IMR-90 (cell line): ENCODE measurements around the gene EMC8. TPM values are rescaled to one million over a fixed set of nuclear protein-coding genes. Genes with fewer than 3 reads are reported as not detected.

Experiments
- ATAC-seq: fragments of 200-7000 bp; cut with Tn5 transposase; 2 replicates; pipeline ENCODE4 v1.9.1; 2020; ENCODE audit warnings: low read depth, mild to moderate bottlenecking, moderate library complexity
- BruUV-seq: library from RNA; stranded (reverse); fragments of 400-500 nt; replicated peaks from 2 replicates; lab custom pipeline; 2021; lab: Mats Ljungman, UMichigan
- CTCF ChIA-PET: fragments of 300-600 bp; formaldehyde crosslinking; extraction: SDS; loops from one replicate; lab custom pipeline; 2021; ENCODE audit warnings: antibody characterized with exemption; lab: Yijun Ruan, JAX
- POLR2A ChIA-PET: fragments of 300-600 bp; sonication (Branson Sonifier 250); formaldehyde crosslinking; loops from one replicate; lab custom pipeline; 2022; ENCODE audit warnings: antibody characterized with exemption; ENCODE audit not compliant: unreplicated experiment; lab: Charles Lee
- DNase-seq: peaks from one replicate; pipeline ENCODE4 v3.0.0; 2013
- H2AFZ ChIP-seq: replicated peaks from 2 replicates; pipeline ENCODE3; 2013; ENCODE audit warnings: low read length, mild to moderate bottlenecking; ENCODE audit not compliant: poor library complexity
- H2AK5ac ChIP-seq: 2 replicates; pipeline ENCODE4 v1.6.1; 2013; ENCODE audit warnings: low read depth, low read length, inconsistent platforms
- H2AK9ac ChIP-seq: replicated peaks from 2 replicates; pipeline ENCODE3; 2013; ENCODE audit warnings: mild to moderate bottlenecking, low read depth, low read length, moderate library complexity; ENCODE audit not compliant: poor library complexity
- H2BK120ac ChIP-seq: 2 replicates; pipeline ENCODE4 v1.6.1; 2013; ENCODE audit warnings: low read depth, low read length, inconsistent platforms
- H2BK15ac ChIP-seq: 3 replicates; pipeline ENCODE4 v1.6.1; 2013; ENCODE audit warnings: low read depth, low read length, inconsistent platforms
- H2BK20ac ChIP-seq: 2 replicates; pipeline ENCODE4 v1.6.1; 2013; ENCODE audit warnings: low read depth, mild to moderate bottlenecking, inconsistent platforms, low read length, moderate library complexity
- H2BK5ac ChIP-seq: 2 replicates; pipeline ENCODE4 v1.6.1; 2013; ENCODE audit warnings: mild to moderate bottlenecking, low read depth, low read length, inconsistent platforms; ENCODE audit not compliant: poor library complexity, severe bottlenecking
- H3K14ac ChIP-seq: replicated peaks from 2 replicates; pipeline ENCODE4 v1.6.1; 2013; ENCODE audit warnings: low read depth, low read length, inconsistent platforms
- H3K18ac ChIP-seq: 2 replicates; pipeline ENCODE4 v1.6.1; 2013; ENCODE audit warnings: low read depth, low read length, control low read depth
- H3K23ac ChIP-seq: 2 replicates; pipeline ENCODE4 v1.6.1; 2013; ENCODE audit warnings: low read depth, low read length, inconsistent platforms
- H3K27ac ChIP-seq: 2 replicates; pipeline ENCODE4 v1.5.1; 2013; ENCODE audit warnings: mild to moderate bottlenecking, control low read depth, low read length; ENCODE audit not compliant: insufficient read depth
- H3K27me3 ChIP-seq: 2 replicates; pipeline ENCODE4 v1.6.1; 2013; ENCODE audit warnings: low read length; ENCODE audit not compliant: control insufficient read depth, insufficient read depth
- H3K36me3 ChIP-seq: 2 replicates; pipeline ENCODE4 v1.6.1; 2013; ENCODE audit warnings: low read length, mixed read lengths; ENCODE audit not compliant: control insufficient read depth, insufficient read depth
- H3K4ac ChIP-seq: 2 replicates; pipeline ENCODE4 v1.6.1; 2013; ENCODE audit warnings: low read depth, low read length, inconsistent platforms
- H3K4me1 ChIP-seq: 2 replicates; pipeline ENCODE4 v1.6.1; 2013; ENCODE audit warnings: low read length, mixed read lengths; ENCODE audit not compliant: control insufficient read depth, insufficient read depth
- H3K4me2 ChIP-seq: 2 replicates; pipeline ENCODE4 v1.6.1; 2013; ENCODE audit warnings: low read depth, mild to moderate bottlenecking, control low read depth, low read length, moderate library complexity
- H3K4me3 ChIP-seq: 2 replicates; pipeline ENCODE4 v1.5.1; 2013; ENCODE audit warnings: low read depth, mild to moderate bottlenecking, control low read depth, low read length, moderate library complexity; ENCODE audit not compliant: insufficient read depth
- H3K56ac ChIP-seq: 2 replicates; pipeline ENCODE4 v1.6.1; 2013; ENCODE audit warnings: low read length, inconsistent platforms; ENCODE audit not compliant: insufficient read depth; ENCODE audit errors: extremely low read depth
- H3K79me1 ChIP-seq, 2 experiments: 2 replicates each; pipeline ENCODE4 v1.6.1; 2013; ENCODE audit warnings: low read length in 2 of 2, inconsistent platforms in 1 of 2, low read depth in 1 of 2
- H3K9ac ChIP-seq: 2 replicates; pipeline ENCODE4 v1.6.1; 2013; ENCODE audit warnings: low read depth, low read length, control low read depth
- H3K9me1 ChIP-seq: 2 replicates; pipeline ENCODE4 v1.6.1; 2013; ENCODE audit warnings: low read length, inconsistent platforms; ENCODE audit not compliant: insufficient read depth
- H3K9me3 ChIP-seq: 2 replicates; pipeline ENCODE4 v1.6.1; 2013; ENCODE audit warnings: low read length; ENCODE audit not compliant: control insufficient read depth, insufficient read depth
- H4K20me1 ChIP-seq: 2 replicates; pipeline ENCODE4 v1.6.1; 2013; ENCODE audit warnings: low read length, inconsistent platforms; ENCODE audit not compliant: insufficient read depth
- H4K5ac ChIP-seq: 2 replicates; pipeline ENCODE4 v1.6.1; 2013; ENCODE audit warnings: mild to moderate bottlenecking, low read depth, low read length, control low read depth
- H4K8ac ChIP-seq, 2 experiments: 2 replicates each; pipeline ENCODE4 v1.6.1; 2013; ENCODE audit warnings: low read depth in 2 of 2, low read length in 2 of 2, control low read depth in 1 of 2, inconsistent platforms in 1 of 2
- H4K91ac ChIP-seq: 2 replicates; pipeline ENCODE4 v1.6.1; 2013; ENCODE audit warnings: low read depth, low read length, inconsistent platforms; ENCODE audit not compliant: insufficient read depth
- BHLHE40 ChIP-seq: fragments of 150-350 bp; IDR thresholded peaks from 2 replicates; pipeline ENCODE4 v1.6.1; 2016; ENCODE audit warnings: mild to moderate bottlenecking, low read depth, low read length
- CEBPB ChIP-seq: IDR thresholded peaks from 2 replicates; pipeline ENCODE4 v1.6.1; 2012; ENCODE audit warnings: low read depth, low read length, improper control_type of control experiment
- CHD1 ChIP-seq: IDR thresholded peaks from 2 replicates; pipeline ENCODE4 v1.6.1; 2012; ENCODE audit warnings: low read depth, low read length, improper control_type of control experiment
- CTCF ChIP-seq: conservative IDR thresholded peaks from 2 replicates; pipeline ENCODE4 v1.5.1; 2012; ENCODE audit warnings: mild to moderate bottlenecking, low read depth, low read length, improper control_type of control experiment
- ELK1 ChIP-seq: fragments of 150-350 bp; IDR thresholded peaks from 2 replicates; pipeline ENCODE4 v1.6.1; 2016; ENCODE audit warnings: low read depth, mild to moderate bottlenecking, low read length, moderate library complexity, borderline replicate concordance
- FOS ChIP-seq: fragments of 150-350 bp; IDR thresholded peaks from 2 replicates; pipeline ENCODE4 v1.6.1; 2016; ENCODE audit warnings: low read depth, low read length
- MAFK ChIP-seq: IDR thresholded peaks from 2 replicates; pipeline ENCODE4 v1.6.1; 2012; ENCODE audit warnings: low read depth, low read length, improper control_type of control experiment
- MAZ ChIP-seq: IDR thresholded peaks from 2 replicates; pipeline ENCODE4 v1.6.1; 2012; ENCODE audit warnings: low read depth, mild to moderate bottlenecking, low read length, improper control_type of control experiment, moderate library complexity, borderline replicate concordance
- MXI1 ChIP-seq: IDR thresholded peaks from 2 replicates; pipeline ENCODE4 v1.6.1; 2012; ENCODE audit warnings: low read depth, mild to moderate bottlenecking, low read length, moderate library complexity, borderline replicate concordance
- NFE2L2 ChIP-seq: fragments of 150-350 bp; IDR thresholded peaks from 2 replicates; pipeline ENCODE4 v1.6.1; 2016; ENCODE audit warnings: low read depth, mild to moderate bottlenecking, low read length
- POLR2A ChIP-seq: IDR thresholded peaks from 2 replicates; pipeline ENCODE4 v1.6.1; 2012; ENCODE audit warnings: mild to moderate bottlenecking, low read depth, low read length
- RAD21 ChIP-seq: IDR thresholded peaks from 2 replicates; pipeline ENCODE4 v1.6.1; 2012; ENCODE audit warnings: low read length, improper control_type of control experiment
- RCOR1 ChIP-seq: IDR thresholded peaks from 2 replicates; pipeline ENCODE4 v1.6.1; 2012; ENCODE audit warnings: mild to moderate bottlenecking, low read length, improper control_type of control experiment; ENCODE audit not compliant: insufficient replicate concordance
- RFX5 ChIP-seq: IDR thresholded peaks from 2 replicates; pipeline ENCODE4 v1.8.0; 2012; ENCODE audit warnings: low read depth, mild to moderate bottlenecking, low read length, moderate library complexity
- SMC3 ChIP-seq: fragments of 150-350 bp; IDR thresholded peaks from 2 replicates; pipeline ENCODE4 v1.6.1; 2016; ENCODE audit warnings: low read depth, mild to moderate bottlenecking, antibody characterized with exemption, low read length, moderate library complexity
- USF2 ChIP-seq: fragments of 150-350 bp; IDR thresholded peaks from 2 replicates; pipeline ENCODE4 v1.6.1; 2017; ENCODE audit warnings: mild to moderate bottlenecking, antibody characterized with exemption, low read length, low read depth
- WGBS, 2 experiments: methylation state at CpG; one replicate each; pipeline versions ENCODE4 v1.1.5 to v1.1.7; 2013; ENCODE audit warnings: missing lambda C conversion rate in 2 of 2; ENCODE audit not compliant: insufficient read length in 1 of 2; ENCODE audit errors: extremely low coverage in 2 of 2; 5-methylcytosine and 5-hydroxymethylcytosine counted together
- dilution Hi-C: fragments of 300-500 bp; cut with HindIII; formaldehyde crosslinking; loops from one replicate; pipeline ENCODE4 v1.14.3; 2018; ENCODE audit warnings: low sequenced_read_pairs; ENCODE audit not compliant: unreplicated experiment
- in situ Hi-C: fragments of 300-500 bp; cut with MboI; formaldehyde crosslinking; loops from 3 replicates; pipeline ENCODE4 v1.14.3; 2019; ENCODE audit warnings: low sequenced_read_pairs, inconsistent platforms, mixed read lengths
- intact Hi-C: fragments of 100-400 bp; cut with micrococcal nuclease; formaldehyde crosslinking; loops from 2 replicates; pipeline ENCODE4 v1.10.0; 2022
- polyA plus RNA-seq, 3 experiments: library from polyadenylated mRNA; depleted of rRNA; stranded (reverse); fragments of >200 nt; gene quantifications; 2 replicates each; pipeline ENCODE4 v1.2.3, GENCODE V29; 2012; ENCODE audit warnings: low replicate concordance in 1 of 3
- total RNA-seq: library from RNA; depleted of rRNA; stranded (reverse); fragments of >200 nt; gene quantifications from 2 replicates; pipeline ENCODE4 v1.2.3, GENCODE V29; 2012

The EMC8 gene
- total and polyA plus RNA-seq, 2 of the 4 experiments (the other 2 are of a cell fraction) = 23.7 to 48.9 TPM

- POLR2A ChIA-PET = no interaction called here
- H3K14ac ChIP-seq = no peak overlapping the region
- H3K27ac ChIP-seq = no peak overlapping the region
- BruUV-seq = no TSS peak
- no peaks in the 10 kb centered on the region for H3K36me3 ChIP-seq
- no peaks in the 10 kb centered on the region for H3K9me3 ChIP-seq
- WGBS, 2 experiments = 17% methylated on average over 5 of the region's 10 CpGs; no CpG with 5 or more reads in 1 of the 2 experiments
- peaks cover 3% of the 10 kb centered on the region; the same call in 1 of the 2 replicates for H3K4me1 ChIP-seq
- peaks cover 29% of the 10 kb centered on the region for H3K27me3 ChIP-seq
- no peak overlapping the region for H2AK5ac ChIP-seq
- no peak overlapping the region for H4K5ac ChIP-seq
- H2BK120ac ChIP-seq = no peak overlapping the region
- H2BK20ac ChIP-seq = no peak overlapping the region
- TF ChIP-seq CEBPB (no peak), FOS (no peak), MXI1 (no peak), POLR2A (no peak), CTCF (peak; percentile 70), MAZ (peak; percentile 26; the same call in 1 of the 2 replicates), SMC3 (peak; percentile 60), RFX5 (no peak), MAFK (no peak), BHLHE40 (no peak), CHD1 (no peak), USF2 (no peak), RCOR1 (no peak), RAD21 (peak; percentile 57), NFE2L2 (no peak), ELK1 (no peak)
- H3K18ac ChIP-seq = no peak overlapping the region
- H3K4me2 ChIP-seq = no peak overlapping the region
- no peak overlapping the region for H3K23ac ChIP-seq
- H3K9ac ChIP-seq = no peak overlapping the region
- H4K91ac ChIP-seq = no peak overlapping the region
- CTCF ChIA-PET = interaction anchor here (0.6 to 2.8 kb wide), 11 partner anchors 9 to 262 kb away, joined by 3 to 16 read pairs (median 4); no protein-coding TSS in a partner anchor
- dilution Hi-C loops = no loop called here
- in situ Hi-C loops = loop anchor here (25.0 kb wide), 1 partner anchor 493 kb away; no protein-coding TSS in a partner anchor
- intact Hi-C loops = no loop called here
- H2BK15ac ChIP-seq = no peak overlapping the region
- no peaks in the 10 kb centered on the region for H3K79me1 ChIP-seq
- no peak overlapping the region for H2AK9ac ChIP-seq
- no peaks in the 10 kb centered on the region for H4K20me1 ChIP-seq
- H3K9me1 ChIP-seq = 0 out of 2 replicates have a peak, but pooled peaks cover 6% of the 10 kb centered on the region
- no peak overlapping the region for H2BK5ac ChIP-seq
- DNase-seq (peak; percentile 71), ATAC-seq (peak; percentile 69; the same call in 1 of the 2 replicates)
- H3K56ac ChIP-seq = no peak overlapping the region
- H4K8ac ChIP-seq = no peak overlapping the region
- no peak overlapping the region for H3K4me3 ChIP-seq
- H3K4ac ChIP-seq = no peak overlapping the region
- H2AFZ ChIP-seq = peak overlapping the region; percentile 9
Measured at GRCh38 chr16:85819245-85819644, 19.9 kb upstream of the EMC8 start.
